Mesenchymal stem cell (in vitro differentiated cells and primary cell): ENCODE results near the gene PPP1R9B.

ENCODE experiments used
- DNase-seq: peaks from one replicate; pipeline ENCODE4 v3.0.0-alpha.2; 2013
- H2AFZ ChIP-seq: one replicate; pipeline ENCODE4 v1.6.1; 2013; ENCODE audit warnings: low read depth, mild to moderate bottlenecking, control low read depth, inconsistent platforms, low read length, moderate library complexity
- H2AK5ac ChIP-seq: 2 replicates; pipeline ENCODE4 v1.6.1; 2013; ENCODE audit warnings: low read length, moderate library complexity, mild to moderate bottlenecking, inconsistent platforms; ENCODE audit not compliant: severe bottlenecking
- H2BK120ac ChIP-seq: one replicate; pipeline ENCODE4 v1.6.1; 2013; ENCODE audit warnings: low read depth, mild to moderate bottlenecking, inconsistent platforms, low read length, moderate library complexity
- H2BK12ac ChIP-seq, 2 experiments: one replicate each; pipeline ENCODE4 v1.6.1; 2013; ENCODE audit warnings: inconsistent platforms in 2 of 2, low read length in 2 of 2, mild to moderate bottlenecking in 2 of 2, moderate library complexity in 2 of 2, control low read depth in 1 of 2
- H2BK15ac ChIP-seq: one replicate; pipeline ENCODE4 v1.6.1; 2013; ENCODE audit warnings: mild to moderate bottlenecking, low read depth, inconsistent platforms; ENCODE audit not compliant: poor library complexity, severe bottlenecking
- H2BK5ac ChIP-seq: 2 replicates; pipeline ENCODE4 v1.6.1; 2013; ENCODE audit warnings: low read depth, mild to moderate bottlenecking, low read length, control low read depth, inconsistent platforms; ENCODE audit not compliant: poor library complexity, severe bottlenecking
- H3K14ac ChIP-seq, 2 experiments: one replicate each; pipeline ENCODE4 v1.6.1; 2013; ENCODE audit warnings: inconsistent platforms in 2 of 2, low read length in 2 of 2, control low read depth in 1 of 2, mild to moderate bottlenecking in 1 of 2, moderate library complexity in 1 of 2
- H3K18ac ChIP-seq, 2 experiments: one replicate each; pipeline ENCODE4 v1.6.1; 2013; ENCODE audit warnings: inconsistent platforms in 2 of 2, low read length in 2 of 2, control low read depth in 1 of 2, low read depth in 1 of 2, mild to moderate bottlenecking in 1 of 2
- H3K23ac ChIP-seq, 2 experiments: one replicate each; pipeline ENCODE4 v1.6.1; 2013; ENCODE audit warnings: inconsistent platforms in 2 of 2, low read length in 2 of 2, mild to moderate bottlenecking in 2 of 2, moderate library complexity in 2 of 2, control low read depth in 1 of 2
- H3K27ac ChIP-seq: 2 replicates; pipeline ENCODE4 v1.5.1; 2013; ENCODE audit warnings: mild to moderate bottlenecking, moderate library complexity, low read length, control low read depth, inconsistent platforms; ENCODE audit not compliant: poor library complexity, severe bottlenecking
- H3K27me3 ChIP-seq, 2 experiments: 2 replicates each; pipeline versions ENCODE4 v1.6.1 to v1.7.0; 2013; ENCODE audit warnings: low read length in 2 of 2, mild to moderate bottlenecking in 2 of 2, moderate library complexity in 2 of 2, control low read depth in 1 of 2, inconsistent platforms in 1 of 2; ENCODE audit not compliant: control insufficient read depth in 1 of 2, insufficient read depth in 1 of 2
- H3K36me3 ChIP-seq, 2 experiments: 2 replicates each; pipeline versions ENCODE4 v1.6.1 to v1.7.0; 2013; ENCODE audit warnings: low read length in 2 of 2, control low read depth in 1 of 2, inconsistent platforms in 1 of 2, low read depth in 1 of 2, mild to moderate bottlenecking in 1 of 2; ENCODE audit not compliant: insufficient read depth in 2 of 2, control insufficient read depth in 1 of 2
- H3K4ac ChIP-seq, 2 experiments: one replicate each; pipeline ENCODE4 v1.6.1; 2013; ENCODE audit warnings: inconsistent platforms in 2 of 2, low read length in 2 of 2, mild to moderate bottlenecking in 2 of 2, moderate library complexity in 2 of 2, control low read depth in 1 of 2, low read depth in 1 of 2
- H3K4me1 ChIP-seq: 2 replicates; pipeline ENCODE4 v1.6.1; 2013; ENCODE audit warnings: low read depth, low read length, control low read depth; ENCODE audit not compliant: control insufficient read depth, insufficient read depth
- H3K4me2 ChIP-seq: 2 replicates; pipeline ENCODE4 v1.6.1; 2013; ENCODE audit warnings: low read length, mild to moderate bottlenecking, inconsistent platforms; ENCODE audit not compliant: poor library complexity, severe bottlenecking
- H3K4me3 ChIP-seq, 2 experiments: 2 replicates each; pipeline versions ENCODE4 v1.5.1 to v1.7.0; 2013; ENCODE audit warnings: low read length in 2 of 2, mild to moderate bottlenecking in 2 of 2, control low read depth in 1 of 2, low read depth in 1 of 2; ENCODE audit not compliant: insufficient read depth in 1 of 2
- H3K79me1 ChIP-seq: replicated peaks from 2 replicates; pipeline ENCODE4 v1.6.1; 2013; ENCODE audit warnings: mild to moderate bottlenecking, control low read depth, low read length, inconsistent platforms; ENCODE audit not compliant: poor library complexity, severe bottlenecking
- H3K9ac ChIP-seq: 2 replicates; pipeline ENCODE4 v1.7.0; 2013; ENCODE audit warnings: mild to moderate bottlenecking, low read length, moderate library complexity
- H3K9me3 ChIP-seq: 2 replicates; pipeline ENCODE4 v1.7.0; 2013; ENCODE audit warnings: mild to moderate bottlenecking, low read length; ENCODE audit not compliant: control insufficient read depth
- H4K8ac ChIP-seq: one replicate; pipeline ENCODE4 v1.6.1; 2013; ENCODE audit warnings: inconsistent platforms, mild to moderate bottlenecking, low read length, moderate library complexity
- H4K91ac ChIP-seq: one replicate; pipeline ENCODE4 v1.6.1; 2013; ENCODE audit warnings: mild to moderate bottlenecking, low read length, inconsistent platforms
- WGBS: methylation state at CpG from one replicate; pipeline ENCODE4 v1.1.7; 2013; ENCODE audit warnings: mixed read lengths; 5-methylcytosine and 5-hydroxymethylcytosine counted together

Gene PPP1R9B

DNA sequence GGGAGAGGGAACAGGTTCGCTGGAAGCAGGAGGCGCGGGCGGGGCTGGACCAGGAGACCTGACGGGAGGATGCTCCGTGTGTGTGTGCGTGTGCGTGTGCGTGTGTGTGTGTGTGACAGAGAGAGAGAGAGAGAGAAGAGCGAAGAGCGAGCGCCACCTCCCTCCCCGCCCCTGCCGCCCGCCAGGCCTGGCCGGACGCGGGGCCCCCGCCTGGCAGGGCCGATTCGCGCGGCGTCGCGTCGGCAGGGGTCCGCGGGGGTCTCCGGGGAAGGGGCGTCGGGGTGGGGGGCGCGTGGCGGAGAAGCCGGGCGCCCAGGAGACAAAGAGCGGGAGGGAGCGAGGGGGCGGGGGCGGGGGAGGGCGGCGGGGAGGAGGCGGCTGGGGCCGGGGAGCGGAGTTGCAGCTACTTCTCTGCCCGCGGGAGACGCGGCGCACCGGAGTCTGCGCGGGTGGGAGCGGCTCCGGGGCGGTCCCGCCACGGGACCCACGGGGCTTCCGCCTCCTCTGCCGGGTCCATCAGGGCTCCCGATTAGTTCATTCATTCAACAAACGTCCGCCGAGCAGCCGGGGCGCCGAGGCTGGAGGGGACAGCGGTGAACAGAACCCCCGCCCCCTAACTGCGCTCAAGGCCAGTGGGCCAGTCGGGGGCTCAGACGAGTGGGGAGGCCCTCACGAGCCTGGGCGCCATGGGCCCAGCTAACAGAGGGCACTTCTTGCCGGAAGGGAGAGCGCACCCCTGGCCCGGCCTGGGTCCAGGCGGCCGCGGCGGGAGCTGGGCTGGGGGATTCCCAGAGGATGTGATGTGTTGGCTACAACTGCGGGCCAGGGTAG lies 20.5 kb downstream of the PPP1R9B start, which contains the start of gene SAMD14:
TSS of gene SAMD14 (minus strand) at position 433 of the 831 bp plus-strand sequence. CDS start 5,201 bp downstream, outside the sequence.
- H3K9ac ChIP-seq = peak within 1 kb of the TSS; percentile 75
- peak within 1 kb of the TSS; percentile 91 for H2BK15ac ChIP-seq
- no peaks in the 10 kb centered on the region for H3K9me3 ChIP-seq
- peak within 1 kb of the TSS in 1 of 2 experiments; percentile 90 for H3K23ac ChIP-seq
- peak within 1 kb of the TSS; percentile 79 to 83 for H3K4ac ChIP-seq
- DNase-seq = peak; percentile 85
- H4K8ac ChIP-seq = peak within 1 kb of the TSS; percentile 94
- H2BK12ac ChIP-seq = peak within 1 kb of the TSS; percentile 35 to 54
- peaks cover 8 to 34% of the 10 kb centered on the region in 2 experiments for H3K36me3 ChIP-seq
- peaks cover 17% of the 10 kb centered on the region for H3K79me1 ChIP-seq
- H3K27me3 ChIP-seq = no peaks in the 10 kb centered on the region
- H4K91ac ChIP-seq = peak within 1 kb of the TSS; percentile 95
- H3K4me3 ChIP-seq = peak within 1 kb of the TSS; percentile 75 to 79
- H3K4me1 ChIP-seq = peaks cover 46% of the 10 kb centered on the region
- WGBS = 1% methylated on average over 43 of the region's 84 CpGs
- peak within 1 kb of the TSS; percentile 90 for H3K27ac ChIP-seq
- peak within 1 kb of the TSS; percentile 81 to 88 for H3K18ac ChIP-seq
- H3K14ac ChIP-seq = peak within 1 kb of the TSS; percentile 89 to 98
- H2AK5ac ChIP-seq = peak within 1 kb of the TSS; percentile 57
- H2AFZ ChIP-seq = peak within 1 kb of the TSS; percentile 2
- H3K4me2 ChIP-seq = peak within 1 kb of the TSS; percentile 95
- no peak within 1 kb of the TSS for H2BK5ac ChIP-seq
- peak within 1 kb of the TSS; percentile 84 for H2BK120ac ChIP-seq

GRCh38 chr17:50129353-50129727 lies 21.1 kb downstream of the PPP1R9B start:
- H2AFZ ChIP-seq = no peak overlapping the region
- WGBS = 2% methylated on average over 31 of the region's 31 CpGs

GRCh38 chr17:50128441-50129352 lies 21.8 kb downstream of the PPP1R9B start:
- H3K23ac ChIP-seq = peak overlapping the region in 1 of 2 experiments; percentile 23
- H3K27ac ChIP-seq = peak overlapping the region; percentile 90
- peak overlapping the region; percentile 94 for H4K8ac ChIP-seq
- H2AK5ac ChIP-seq = peak overlapping the region; percentile 89
- H4K91ac ChIP-seq = peak overlapping the region; percentile 93
- peak overlapping the region; percentile 18 to 87 for H2BK12ac ChIP-seq
- H3K27me3 ChIP-seq = no peaks in the 10 kb centered on the region
- H3K4me1 ChIP-seq = peaks cover 45% of the 10 kb centered on the region
- peak overlapping the region; percentile 93 for H3K4me2 ChIP-seq
- peak overlapping the region; percentile 84 for H2BK120ac ChIP-seq
- peak; percentile 57 for DNase-seq
- peaks cover 18% of the 10 kb centered on the region for H3K79me1 ChIP-seq
- H2AFZ ChIP-seq = peak overlapping the region; percentile 47
- H3K9me3 ChIP-seq = no peaks in the 10 kb centered on the region
- H3K36me3 ChIP-seq = peaks cover 0 to 21% of the 10 kb centered on the region in 2 experiments
- H3K14ac ChIP-seq = peak overlapping the region; percentile 86 to 89
- no peak overlapping the region for H2BK5ac ChIP-seq
- peak overlapping the region; percentile 81 to 88 for H3K18ac ChIP-seq
- H2BK15ac ChIP-seq = peak overlapping the region; percentile 40
- H3K4ac ChIP-seq = peak overlapping the region; percentile 9 to 79
- peak overlapping the region; percentile 75 for H3K9ac ChIP-seq
- WGBS = 15% methylated on average over 21 of the region's 32 CpGs
- peak overlapping the region; percentile 75 to 79 for H3K4me3 ChIP-seq

More at GRCh38 chr17:50129353-50129727, 21.1 kb downstream of the PPP1R9B start:
- H4K8ac ChIP-seq = peak overlapping the region; percentile 55
- H3K27me3 ChIP-seq = no peaks in the 10 kb centered on the region
- peak overlapping the region; percentile 95 for H4K91ac ChIP-seq
- H2BK5ac ChIP-seq = no peak overlapping the region
- no peak overlapping the region for H2AK5ac ChIP-seq
- H3K4ac ChIP-seq = peak overlapping the region in 1 of 2 experiments; percentile 24
- H3K4me1 ChIP-seq = peaks cover 43% of the 10 kb centered on the region
- H3K36me3 ChIP-seq = peaks cover 3 to 28% of the 10 kb centered on the region in 2 experiments
- no peak overlapping the region for H3K23ac ChIP-seq
- H3K4me2 ChIP-seq = peak overlapping the region; percentile 93
- peak overlapping the region; percentile 75 to 79 for H3K4me3 ChIP-seq
- DNase-seq = no peak
- no peak overlapping the region for H3K9ac ChIP-seq
- peak overlapping the region; percentile 40 for H2BK15ac ChIP-seq
- no peak overlapping the region for H3K27ac ChIP-seq
- peak overlapping the region; percentile 84 for H2BK120ac ChIP-seq
- H3K9me3 ChIP-seq = no peaks in the 10 kb centered on the region
- H3K18ac ChIP-seq = peak overlapping the region in 1 of 2 experiments; percentile 52
- H2BK12ac ChIP-seq = peak overlapping the region in 1 of 2 experiments; percentile 45
- H3K14ac ChIP-seq = peak overlapping the region in 1 of 2 experiments; percentile 89
- peaks cover 18% of the 10 kb centered on the region for H3K79me1 ChIP-seq
